ENCODE data around the gene TMEM69.

GRCh38 chr1:45721207-45721606 is 33.2 kb downstream of the TMEM69 start:
- TF ChIP-seq CTCF (IDR thresholded peaks at IDR 0.05) (no peak), POLR2A (IDR thresholded peaks at IDR 0.05) (no peak)

Data from testis (tissue), 2 donors.